HTERT RPE-1 (cell line): ENCODE data around the gene TOX3.

Experiments used
- in situ Hi-C: fragments of 300-500 bp; cut with MboI; formaldehyde crosslinking; loops from 4 replicates; pipeline ENCODE4 v1.14.3; 2020; ENCODE audit warnings: low sequenced_read_pairs

The TOX3 gene

DNA sequence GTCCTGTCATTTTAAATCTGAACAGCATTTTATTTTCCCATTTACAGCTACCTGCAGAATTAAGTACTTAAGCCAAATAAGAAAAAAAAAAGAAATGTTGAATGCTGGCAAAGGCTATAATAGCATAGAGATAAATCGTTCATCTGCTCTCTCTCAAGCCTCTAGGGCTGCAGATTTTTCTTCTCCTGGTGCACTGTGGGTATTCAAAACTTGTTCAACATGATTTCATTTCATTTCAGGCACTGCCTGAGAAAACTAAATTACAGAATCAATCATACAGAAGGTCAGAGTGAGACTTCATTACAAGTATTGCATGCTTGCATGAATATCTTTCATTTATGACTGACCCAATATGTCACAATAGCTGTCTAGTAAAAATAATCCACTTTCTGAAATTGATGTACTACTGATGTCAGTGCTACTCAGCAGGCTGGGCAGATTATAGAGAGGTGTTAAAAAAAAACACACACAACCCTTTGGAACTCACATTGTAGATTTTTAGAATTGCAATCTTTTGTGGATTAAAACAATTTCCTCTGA is 86.2 kb downstream of the TOX3 start:
- in situ Hi-C loops = no loop called here

DNA sequence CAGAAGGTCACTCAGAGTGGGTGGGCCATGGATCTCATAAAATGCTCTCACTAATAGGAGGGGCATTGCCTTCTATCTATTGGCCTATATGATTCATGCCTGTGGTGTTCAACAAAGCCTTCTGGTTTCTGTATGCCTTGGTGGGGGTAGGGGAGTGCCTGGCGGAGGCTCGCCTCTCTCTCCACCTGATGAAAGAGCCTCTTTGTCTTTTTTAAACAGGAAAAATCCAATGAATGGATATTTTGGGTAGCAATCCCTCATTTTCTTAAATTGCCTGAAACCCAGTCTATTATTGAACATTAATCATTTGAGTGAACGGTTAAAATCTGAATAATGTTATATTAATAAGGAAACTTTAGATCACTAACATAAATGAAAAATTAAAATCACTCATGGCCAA is 90.6 kb downstream of the TOX3 start:
- in situ Hi-C loops = no loop called here

DNA sequence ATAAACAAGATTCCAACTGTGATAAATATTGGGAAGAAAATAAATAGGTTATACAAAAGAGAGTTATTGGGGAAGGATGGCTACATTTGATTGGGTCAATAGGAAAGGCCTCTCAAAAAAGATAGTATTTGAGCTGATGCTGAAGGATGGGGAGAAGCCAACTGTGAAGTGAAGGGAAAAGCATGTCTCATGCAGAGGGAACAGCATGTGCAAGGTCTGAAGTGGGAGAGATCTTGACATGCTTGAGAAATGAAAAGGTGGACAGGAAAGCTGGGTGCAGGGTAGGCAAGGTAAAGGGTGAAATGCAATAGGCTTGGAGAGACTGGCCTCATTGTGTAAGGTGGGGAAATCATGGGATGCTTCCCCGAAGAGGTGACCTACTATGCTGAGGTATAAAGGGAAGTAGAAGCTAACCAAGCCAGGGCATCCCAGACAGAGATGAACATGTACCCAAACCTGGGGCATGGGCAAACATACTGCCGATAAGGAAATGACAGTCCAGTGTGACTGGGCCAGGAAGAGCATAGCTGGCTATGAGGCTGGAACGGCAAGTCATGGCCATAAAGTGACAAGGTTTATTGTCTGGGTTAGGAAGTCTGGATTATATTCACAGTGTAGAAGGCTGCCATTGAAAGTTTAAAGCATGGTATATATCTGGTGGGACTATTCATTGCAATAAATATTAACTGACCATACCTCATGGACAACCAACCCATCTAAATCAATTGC is 91.2 kb downstream of the TOX3 start:
- in situ Hi-C loops = no loop called here

DNA sequence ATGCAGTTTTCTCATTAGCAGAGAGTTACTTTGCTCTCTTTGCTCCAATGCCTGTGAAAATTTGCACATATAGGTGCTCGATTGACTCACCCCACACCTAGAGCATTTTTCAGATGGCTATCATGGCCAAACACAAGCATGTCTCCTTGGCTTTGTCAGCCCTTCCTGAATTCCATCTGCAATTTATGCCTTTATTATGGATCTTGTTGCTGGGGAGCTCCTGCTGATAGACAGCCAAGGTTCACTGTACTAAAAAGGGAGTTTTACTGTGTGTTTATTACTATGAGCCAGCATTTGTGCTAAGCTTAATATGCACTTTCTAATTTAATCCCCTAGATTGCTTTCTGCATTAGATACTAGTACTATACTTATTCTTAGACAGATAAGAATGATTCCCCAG is 93.3 kb downstream of the TOX3 start:
- in situ Hi-C loops = no loop called here

DNA sequence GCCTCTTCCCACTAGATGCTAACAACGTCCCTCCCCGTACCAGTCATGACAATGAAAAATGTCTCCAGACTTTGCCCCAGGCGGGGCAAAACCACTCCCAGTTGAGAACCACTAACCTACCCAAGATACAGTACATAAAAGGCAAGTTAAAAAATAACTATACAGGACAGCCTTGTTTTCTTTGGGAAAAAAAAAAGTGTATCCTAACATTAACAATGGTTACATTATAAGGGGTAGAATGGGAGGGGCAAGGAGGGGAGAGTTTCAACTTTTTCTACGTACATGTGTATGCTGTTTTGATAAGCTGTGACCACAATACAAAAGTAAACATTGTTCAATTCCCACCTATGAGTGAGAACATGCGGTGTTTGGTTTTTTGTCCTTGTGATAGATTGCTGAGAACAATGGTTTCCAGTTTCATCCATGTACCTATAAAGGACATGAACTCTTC is 94.9 kb downstream of the TOX3 start:
- in situ Hi-C loops = no loop called here

DNA sequence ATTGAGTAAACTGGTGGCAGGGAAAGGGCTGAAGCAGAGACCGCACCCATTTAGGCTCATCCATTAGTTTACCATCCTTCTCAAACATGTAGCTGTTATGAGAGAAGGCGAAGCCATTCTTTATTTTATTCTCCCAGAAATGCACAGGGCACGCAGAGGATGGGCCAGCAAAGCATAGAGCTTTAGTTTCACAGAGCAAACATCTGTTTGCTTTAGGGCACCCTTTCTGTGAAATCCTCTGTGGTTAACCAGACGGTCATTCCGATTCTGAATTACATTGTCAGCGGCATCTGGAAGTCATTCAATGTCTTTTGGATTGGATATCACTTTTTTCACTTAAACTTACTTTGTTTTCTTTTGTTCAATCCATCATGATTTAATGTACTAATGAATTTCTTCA is 96.0 kb downstream of the TOX3 start:
- in situ Hi-C loops = no loop called here

DNA sequence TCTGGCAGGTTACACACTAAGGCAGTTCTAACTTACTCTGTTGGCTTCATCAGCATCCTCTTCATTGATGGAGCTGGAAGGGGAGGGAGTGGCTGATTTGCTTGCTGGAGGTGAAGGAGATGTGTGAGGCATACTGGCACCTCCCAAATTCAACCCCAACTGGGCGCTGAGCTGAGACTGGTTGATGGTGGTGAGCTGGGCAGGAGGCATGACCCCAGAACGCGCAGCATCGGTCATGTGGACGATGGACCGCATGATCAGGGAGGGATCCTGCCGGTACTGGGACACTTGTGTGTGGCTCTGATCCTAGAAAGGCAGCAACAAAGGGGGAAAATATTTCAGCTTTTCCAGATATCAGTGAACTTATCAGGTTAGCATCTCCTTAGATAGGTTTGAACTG is 96.7 kb downstream of the TOX3 start:
- in situ Hi-C loops = no loop called here

DNA sequence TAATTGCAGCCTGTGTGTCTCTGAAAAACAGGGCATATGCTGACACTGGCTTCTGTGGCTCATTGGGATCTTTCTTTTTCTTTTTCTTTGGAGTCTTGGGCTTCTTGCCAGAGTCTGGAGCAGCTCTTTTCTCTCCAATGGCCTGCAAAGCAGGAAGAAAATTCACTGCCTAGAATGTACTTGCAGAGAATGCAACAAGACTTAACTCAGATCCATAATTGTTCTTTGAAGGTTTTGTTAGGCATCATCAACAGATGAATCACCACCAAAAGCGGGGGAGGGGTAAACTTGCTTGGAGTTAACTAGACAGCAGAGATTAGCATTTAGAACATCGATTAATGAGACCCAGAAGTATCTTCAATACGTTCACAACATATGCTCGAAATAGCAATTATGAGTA is 100.9 kb downstream of the TOX3 start:
- in situ Hi-C loops = no loop called here

DNA sequence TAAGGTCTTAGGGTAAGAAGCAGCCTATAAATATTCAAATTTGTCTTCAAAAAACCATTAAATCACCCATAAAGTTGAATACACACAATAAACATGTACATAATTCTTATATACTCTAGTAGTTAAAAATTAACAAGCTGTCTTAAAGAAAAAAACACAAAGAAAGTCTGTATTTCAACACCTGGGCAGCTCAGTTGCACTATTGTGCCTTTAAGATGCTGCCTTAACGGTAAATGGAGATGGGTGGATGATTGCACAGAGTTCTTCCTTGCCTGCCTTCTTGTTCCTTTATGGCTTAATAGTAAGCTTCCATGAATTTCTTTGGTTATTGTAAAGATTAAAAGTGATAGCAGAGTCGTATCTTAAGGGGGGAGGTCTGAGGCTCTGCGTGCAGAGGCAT is 105.1 kb downstream of the TOX3 start:
- in situ Hi-C loops = no loop called here

DNA sequence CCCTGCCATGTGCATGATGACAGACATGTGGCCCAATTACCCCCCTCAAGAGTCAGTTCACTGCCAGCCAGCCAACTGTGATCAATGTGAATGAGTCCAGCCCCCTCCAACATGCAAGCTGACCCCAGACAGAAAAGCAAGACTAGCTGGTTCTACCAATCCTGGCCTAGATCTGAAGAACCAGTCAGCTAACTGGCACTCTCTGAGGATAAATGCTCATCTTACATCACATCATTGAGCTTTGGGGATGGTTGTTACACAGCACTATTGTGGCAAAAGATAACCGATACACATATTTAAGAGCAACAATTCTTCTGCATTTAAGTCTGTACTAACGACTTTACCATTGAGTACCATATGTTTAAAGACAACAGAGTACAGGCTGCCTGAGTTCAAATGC is 106.7 kb downstream of the TOX3 start:
- in situ Hi-C loops = no loop called here

DNA sequence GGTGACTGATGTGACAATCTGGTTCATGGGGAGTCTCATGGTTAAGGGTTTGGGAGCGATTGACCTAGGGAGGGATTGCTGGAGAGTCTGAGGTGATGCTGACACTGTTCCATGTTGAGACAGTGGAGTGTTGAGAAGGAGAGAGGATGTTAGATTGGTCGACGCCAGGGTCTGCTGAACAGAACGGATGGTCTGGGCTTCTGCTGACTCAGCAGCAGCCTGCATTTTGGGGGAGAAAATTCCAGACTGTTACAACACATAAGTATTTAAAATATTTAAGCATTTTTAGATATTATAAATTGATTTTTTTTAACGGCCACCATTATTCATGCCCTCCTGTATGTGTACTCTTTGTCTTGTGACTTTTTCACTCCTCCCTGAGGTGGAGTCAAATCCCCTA is 107.2 kb downstream of the TOX3 start:
- in situ Hi-C loops = no loop called here

DNA sequence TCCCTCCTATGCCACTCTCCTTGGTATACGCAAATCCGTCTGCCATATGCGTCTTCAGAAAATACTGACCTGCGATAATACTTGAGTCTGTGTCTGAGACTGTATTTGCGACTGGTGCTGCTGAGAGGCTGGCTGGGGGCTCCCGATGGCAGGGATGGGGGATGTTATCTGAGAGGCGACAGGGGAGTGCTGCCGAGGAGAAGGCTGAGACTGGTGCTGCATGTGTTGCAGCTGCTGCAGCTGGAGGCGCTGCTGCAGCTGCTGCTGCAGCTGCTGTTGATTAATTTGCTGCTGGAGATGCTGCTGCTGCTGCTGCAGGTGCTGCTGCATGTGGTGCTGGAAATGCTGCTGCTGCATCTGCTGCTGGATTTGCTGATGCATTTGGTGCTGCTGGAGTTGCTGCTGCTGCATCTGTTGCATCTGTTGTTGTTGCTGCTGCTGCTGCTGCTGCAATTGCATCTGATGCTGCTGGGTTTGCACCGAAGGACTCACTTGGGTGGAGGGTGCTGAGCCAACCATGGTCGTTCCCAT is 107.7 kb downstream of the TOX3 start:
- in situ Hi-C loops = no loop called here

DNA sequence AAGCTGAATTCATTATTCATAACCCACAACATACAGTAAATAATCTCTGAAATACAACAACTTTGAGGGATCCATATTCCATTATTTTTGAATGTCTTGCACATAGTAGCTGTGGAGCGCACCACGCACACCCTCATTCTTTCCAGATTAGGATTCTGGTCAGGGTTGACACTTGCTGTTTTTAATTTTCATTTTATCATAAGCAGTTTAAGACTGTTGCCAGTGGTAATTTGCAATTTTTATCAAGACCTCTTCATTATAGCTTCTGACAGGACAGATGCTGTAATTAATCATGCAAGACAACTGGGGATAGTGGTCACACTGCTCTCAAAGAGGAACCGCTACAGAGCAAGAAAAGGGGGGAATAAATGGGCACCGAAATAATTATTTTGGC is 109.7 kb downstream of the TOX3 start:
- in situ Hi-C loops = no loop called here

DNA sequence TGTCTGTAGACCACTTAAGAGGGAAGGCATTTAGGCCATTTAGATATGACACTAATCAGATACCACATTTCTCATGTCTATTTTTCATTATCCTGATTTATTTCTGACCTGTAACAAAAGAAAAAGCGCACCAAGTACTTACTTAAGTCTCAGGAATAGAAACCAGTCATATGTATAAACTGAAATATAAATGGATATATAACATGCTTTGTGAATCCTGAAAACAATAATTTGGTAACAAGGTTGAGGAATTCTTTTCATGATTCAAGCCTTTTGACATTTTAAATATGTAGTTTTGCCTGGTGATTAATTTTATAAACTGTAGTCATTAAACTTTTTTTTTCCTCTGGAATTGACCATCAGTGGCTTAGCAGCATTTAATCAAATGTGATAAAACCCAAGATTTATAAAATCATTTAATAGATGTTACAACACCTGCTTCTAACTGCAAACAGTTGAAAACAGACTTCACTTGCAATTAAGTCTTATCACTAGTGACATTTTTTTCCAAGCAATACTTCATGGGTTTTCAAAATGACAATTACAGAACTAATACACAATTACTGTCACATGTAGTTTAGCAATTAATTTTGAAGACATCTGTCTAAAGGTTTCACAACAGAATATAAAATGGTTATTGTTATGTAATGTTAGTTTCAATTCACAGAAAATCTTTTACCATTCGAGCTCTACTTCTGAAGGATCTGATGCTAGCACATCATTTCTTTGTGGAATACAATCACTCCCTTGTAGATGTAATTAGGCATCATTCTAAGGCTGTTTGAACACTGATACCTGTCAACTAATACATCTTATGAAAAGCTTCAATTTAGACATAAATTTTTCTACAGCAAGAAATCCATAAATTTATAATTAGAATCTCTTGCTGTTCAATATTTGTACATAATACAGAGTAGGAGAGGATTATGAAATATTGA is 110.3 kb downstream of the TOX3 start:
- in situ Hi-C loops = no loop called here

DNA sequence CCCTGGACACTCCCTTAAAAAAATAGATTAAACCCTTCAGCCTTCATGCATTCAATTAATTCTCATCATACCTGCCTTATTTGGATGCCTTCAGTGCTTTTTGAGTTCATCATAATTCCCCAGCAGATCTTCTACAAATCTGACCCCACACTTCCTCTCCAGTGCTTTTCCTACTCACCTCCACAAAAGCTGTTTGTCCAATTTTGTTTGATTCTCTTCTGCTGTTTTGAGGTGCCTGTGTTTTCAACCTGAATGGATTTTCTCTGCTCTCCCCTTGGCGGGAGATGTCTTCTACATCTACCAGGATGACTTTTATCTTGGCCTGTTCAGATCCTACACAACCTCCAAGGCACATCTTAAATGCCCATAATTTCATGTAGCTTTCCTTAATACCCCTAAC is 112.7 kb downstream of the TOX3 start:
- in situ Hi-C loops = no loop called here

DNA sequence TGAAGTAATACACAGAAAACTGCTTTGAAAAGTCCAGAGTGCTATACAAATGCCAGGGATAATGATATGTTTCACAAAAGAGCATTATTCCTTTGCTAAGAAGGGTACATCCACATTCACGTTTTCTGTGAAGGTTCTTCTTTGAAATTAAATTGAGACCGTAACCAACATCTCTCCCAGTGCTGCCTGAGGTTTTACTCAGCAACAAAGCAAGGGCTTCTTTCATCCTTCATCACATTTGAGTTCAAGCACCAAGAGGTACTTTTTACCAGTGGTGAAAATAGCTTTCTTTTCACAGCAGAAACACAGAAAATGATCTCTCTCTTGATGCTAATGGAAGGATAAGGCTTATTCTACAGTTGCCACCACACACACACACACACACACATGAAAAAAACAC is 113.3 kb downstream of the TOX3 start:
- in situ Hi-C loops = no loop called here

DNA sequence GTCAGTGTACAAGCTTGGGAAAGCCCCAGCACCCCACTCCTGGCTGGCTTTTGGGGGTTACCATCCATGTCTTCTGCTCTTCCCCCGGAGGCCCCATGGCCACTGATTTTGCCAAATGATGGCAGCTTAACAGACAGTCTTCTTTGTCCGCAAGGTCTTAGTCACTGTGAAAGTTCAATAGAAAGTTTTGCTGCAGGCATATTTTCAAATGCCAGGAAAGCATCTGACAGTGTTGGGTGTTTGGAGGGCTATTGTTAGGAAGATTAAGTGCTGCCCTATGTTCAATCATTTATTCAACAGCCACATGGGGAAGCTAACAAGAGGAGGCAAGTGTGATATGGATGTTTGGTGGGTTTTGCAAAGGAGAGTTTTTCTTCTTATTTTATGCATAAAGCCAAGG is 122.4 kb downstream of the TOX3 start:
- in situ Hi-C loops = no loop called here

DNA sequence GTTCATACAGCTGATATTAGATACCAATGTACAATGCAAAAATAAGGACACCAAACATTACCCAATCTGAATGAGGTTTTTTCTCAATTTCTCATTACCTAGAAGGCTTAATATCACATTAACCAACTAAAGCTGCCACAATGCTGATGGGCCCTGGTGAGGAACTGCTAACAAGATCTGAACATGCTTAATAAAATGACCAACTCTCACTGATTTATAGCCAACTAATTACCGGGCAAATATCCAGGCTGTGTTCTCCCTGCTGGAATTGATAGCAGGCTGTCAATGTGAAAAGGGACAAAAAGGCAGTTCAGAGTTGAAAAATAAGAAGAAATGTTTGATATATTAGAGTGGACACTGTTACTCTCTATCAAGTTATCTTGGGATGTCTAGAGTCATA is 124.6 kb downstream of the TOX3 start:
- in situ Hi-C loops = no loop called here

DNA sequence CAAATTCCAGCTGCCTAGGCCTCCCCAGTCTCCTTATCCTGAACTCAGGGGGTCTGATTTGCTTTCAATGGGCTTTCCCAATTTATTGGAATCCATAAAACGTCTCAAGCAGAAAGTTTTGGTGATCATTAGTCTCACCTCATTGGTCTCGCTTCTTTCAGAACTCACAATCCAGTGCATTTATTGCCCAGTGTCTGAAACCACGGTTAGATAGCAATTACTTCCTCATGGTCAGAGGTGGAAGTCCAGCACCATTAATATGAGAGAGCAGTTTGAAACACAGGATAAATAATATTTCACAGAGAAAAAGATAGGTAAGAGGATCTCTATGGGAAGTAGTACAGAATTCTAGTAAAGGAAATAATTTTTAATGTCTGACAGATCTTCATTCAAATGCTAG is 128.7 kb downstream of the TOX3 start:
- in situ Hi-C loops = no loop called here

DNA sequence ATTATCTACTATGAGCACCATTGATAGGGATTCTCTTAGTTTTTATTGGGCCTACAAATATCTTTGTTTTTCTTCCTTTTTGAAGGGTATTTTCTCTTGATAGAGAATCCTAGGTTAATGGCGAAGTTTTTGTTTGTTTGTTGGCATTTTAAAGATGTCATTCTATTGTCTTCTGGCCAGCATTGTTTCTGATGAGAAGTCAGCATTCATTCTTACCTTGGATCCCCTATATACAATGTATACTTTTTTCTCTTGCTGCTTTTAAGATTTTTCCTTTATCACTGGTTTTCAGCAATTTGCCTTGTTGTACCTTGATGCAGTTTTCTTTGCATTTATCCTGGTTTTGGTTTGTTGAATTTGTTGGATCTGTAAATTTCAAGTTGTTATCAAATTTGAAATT is 130.1 kb downstream of the TOX3 start:
- in situ Hi-C loops = no loop called here

DNA sequence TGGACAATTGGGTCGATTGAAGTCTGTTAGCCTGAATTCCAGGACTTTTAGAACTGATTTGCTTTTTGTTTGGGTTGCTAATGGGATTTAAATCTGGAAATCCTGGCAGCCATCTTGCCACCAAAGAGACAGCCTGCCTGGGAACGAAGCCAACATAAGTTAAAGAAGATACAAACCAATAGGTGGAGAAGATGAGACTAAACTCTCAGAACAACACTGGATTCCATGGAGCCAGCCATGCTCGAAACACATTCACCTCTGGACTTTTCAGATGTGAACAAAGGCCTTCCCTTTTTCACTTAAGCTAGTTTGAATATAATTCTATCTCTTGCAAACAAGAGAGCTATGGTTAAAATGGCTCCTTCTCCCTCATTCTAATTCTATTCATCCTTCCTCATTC is 135.9 kb downstream of the TOX3 start:
- in situ Hi-C loops = no loop called here
